Stimulated activated naive B cell treated with anti-CD40 and anti-IgM and Interleukin-4, amounts not matched to agents 10 μg/mL and 1 μg/mL and 100 μg/mL, for 72 hours (primary cell): Measurements from ENCODE around the gene ASCC3.

Experiments used
- ATAC-seq, 2 donors: fragments of 150-1000 bp; cut with Tn5 transposase; replicated peaks; 2 replicates each; pipeline ENCODE4 v1.10.0; 2021; ENCODE audit warnings: moderate library complexity in 1 of 2
- DNase-seq: peaks from one replicate; pipeline ENCODE4 v3.0.0; 2021
- H3K27ac Mint-ChIP-seq: one replicate; pipeline ENCODE4 v1.8.0; 2022; ENCODE audit warnings: mild to moderate bottlenecking, mixed read lengths
- H3K27me3 Mint-ChIP-seq, 2 donors: one replicate each; pipeline ENCODE4 v1.8.0; 2022; ENCODE audit warnings: mixed read lengths in 2 of 2
- H3K36me3 Mint-ChIP-seq, 2 donors: one replicate each; pipeline ENCODE4 v1.8.0; 2022; ENCODE audit warnings: mixed read lengths in 2 of 2, mild to moderate bottlenecking in 1 of 2
- H3K4me1 Mint-ChIP-seq, 2 donors: one replicate each; pipeline ENCODE4 v1.8.0; 2022; ENCODE audit warnings: mixed read lengths in 2 of 2, mild to moderate bottlenecking in 1 of 2
- H3K4me3 Mint-ChIP-seq, 2 donors: one replicate each; pipeline ENCODE4 v1.8.0; 2022; ENCODE audit warnings: mild to moderate bottlenecking in 2 of 2, mixed read lengths in 2 of 2, moderate library complexity in 1 of 2
- H3K9me3 Mint-ChIP-seq, 2 donors: one replicate each; pipeline ENCODE4 v1.8.0; 2022; ENCODE audit warnings: mixed read lengths in 2 of 2, mild to moderate bottlenecking in 1 of 2

The ASCC3 gene, protein sequence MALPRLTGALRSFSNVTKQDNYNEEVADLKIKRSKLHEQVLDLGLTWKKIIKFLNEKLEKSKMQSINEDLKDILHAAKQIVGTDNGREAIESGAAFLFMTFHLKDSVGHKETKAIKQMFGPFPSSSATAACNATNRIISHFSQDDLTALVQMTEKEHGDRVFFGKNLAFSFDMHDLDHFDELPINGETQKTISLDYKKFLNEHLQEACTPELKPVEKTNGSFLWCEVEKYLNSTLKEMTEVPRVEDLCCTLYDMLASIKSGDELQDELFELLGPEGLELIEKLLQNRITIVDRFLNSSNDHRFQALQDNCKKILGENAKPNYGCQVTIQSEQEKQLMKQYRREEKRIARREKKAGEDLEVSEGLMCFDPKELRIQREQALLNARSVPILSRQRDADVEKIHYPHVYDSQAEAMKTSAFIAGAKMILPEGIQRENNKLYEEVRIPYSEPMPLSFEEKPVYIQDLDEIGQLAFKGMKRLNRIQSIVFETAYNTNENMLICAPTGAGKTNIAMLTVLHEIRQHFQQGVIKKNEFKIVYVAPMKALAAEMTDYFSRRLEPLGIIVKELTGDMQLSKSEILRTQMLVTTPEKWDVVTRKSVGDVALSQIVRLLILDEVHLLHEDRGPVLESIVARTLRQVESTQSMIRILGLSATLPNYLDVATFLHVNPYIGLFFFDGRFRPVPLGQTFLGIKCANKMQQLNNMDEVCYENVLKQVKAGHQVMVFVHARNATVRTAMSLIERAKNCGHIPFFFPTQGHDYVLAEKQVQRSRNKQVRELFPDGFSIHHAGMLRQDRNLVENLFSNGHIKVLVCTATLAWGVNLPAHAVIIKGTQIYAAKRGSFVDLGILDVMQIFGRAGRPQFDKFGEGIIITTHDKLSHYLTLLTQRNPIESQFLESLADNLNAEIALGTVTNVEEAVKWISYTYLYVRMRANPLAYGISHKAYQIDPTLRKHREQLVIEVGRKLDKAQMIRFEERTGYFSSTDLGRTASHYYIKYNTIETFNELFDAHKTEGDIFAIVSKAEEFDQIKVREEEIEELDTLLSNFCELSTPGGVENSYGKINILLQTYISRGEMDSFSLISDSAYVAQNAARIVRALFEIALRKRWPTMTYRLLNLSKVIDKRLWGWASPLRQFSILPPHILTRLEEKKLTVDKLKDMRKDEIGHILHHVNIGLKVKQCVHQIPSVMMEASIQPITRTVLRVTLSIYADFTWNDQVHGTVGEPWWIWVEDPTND (N-terminal part only)

DNA sequence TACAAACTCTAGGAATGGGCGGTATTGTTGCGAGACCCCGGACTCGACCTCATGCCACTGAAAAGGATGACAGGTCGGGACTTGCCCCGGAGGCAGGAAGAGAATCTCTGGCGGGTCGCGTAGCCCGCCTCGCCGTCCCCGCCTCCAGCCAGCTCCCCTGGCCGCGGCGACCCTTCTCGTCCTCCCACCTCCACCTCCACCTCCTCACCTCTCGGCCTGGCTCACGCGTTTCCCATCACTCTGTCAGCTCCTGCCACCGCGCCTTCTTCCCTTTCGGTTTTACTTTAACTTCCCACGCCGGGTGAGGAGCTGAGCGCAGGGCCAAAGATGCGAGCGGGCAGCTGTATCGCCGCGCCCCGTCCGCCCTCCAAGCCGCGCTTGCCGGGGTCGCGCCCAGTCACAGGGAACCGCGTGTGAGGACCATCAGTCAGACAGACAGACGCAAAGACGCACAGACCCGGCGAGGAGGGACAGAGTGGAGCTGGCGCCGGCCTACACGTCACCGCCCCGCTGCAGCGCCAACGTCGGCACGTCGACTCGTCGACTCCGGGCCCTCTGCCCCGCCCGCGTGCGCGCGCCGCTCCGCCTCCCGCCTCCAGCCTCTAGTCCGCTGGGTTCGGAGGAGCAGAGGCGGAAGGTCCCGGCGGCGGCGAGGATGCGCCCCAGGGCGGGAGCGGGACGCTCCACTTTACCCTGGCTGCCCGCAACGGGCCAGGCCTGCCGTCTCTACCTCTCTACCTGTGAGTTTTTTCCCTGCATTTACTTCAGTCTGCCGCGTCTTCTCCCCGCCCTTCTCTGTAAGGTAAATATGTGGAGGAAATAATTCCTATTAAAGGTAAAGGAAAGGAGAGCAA is at the start of gene ASCC3:
TSS of gene ASCC3 (minus strand) at position 477 of the 854 bp plus-strand sequence. CDS start 13,332 bp downstream, outside the sequence.
- Mint-ChIP-seq H3K4me3 (peak within 1 kb of the TSS; percentile 100), H3K36me3 (peaks cover 2 to 5% of the 10 kb centered on the region in 2 donors), H3K4me1 (peaks cover 19 to 34% of the 10 kb centered on the region in 2 donors), H3K27me3 (no peaks in the 10 kb centered on the region), H3K9me3 (no peaks in the 10 kb centered on the region), H3K27ac (peak within 1 kb of the TSS; percentile 100)
- peak; percentile 96 to 98 for ATAC-seq
- DNase-seq: peak; percentile 89

DNA sequence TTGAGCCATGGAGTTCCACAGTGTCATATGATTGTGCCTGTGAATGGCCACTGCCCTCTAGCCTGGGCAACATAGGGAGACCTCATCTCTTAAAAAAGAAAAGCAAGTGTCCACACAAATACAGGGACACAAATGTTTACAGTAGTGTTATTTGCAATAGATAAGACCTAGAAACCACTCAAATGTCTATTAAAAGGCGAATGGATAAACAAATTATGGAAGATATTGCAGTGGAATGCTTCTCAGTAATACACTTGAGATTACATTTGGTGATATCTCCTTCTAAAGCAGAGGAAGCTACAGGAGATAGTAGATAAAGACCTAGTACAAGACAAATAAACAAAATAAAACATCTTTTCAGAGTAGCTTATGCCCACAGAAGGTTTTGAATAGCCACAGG is 44.6 kb upstream of the ASCC3 start:
- ATAC-seq (no peak), DNase-seq (no peak)
- H3K4me1 Mint-ChIP-seq: no peaks in the 10 kb centered on the region

DNA sequence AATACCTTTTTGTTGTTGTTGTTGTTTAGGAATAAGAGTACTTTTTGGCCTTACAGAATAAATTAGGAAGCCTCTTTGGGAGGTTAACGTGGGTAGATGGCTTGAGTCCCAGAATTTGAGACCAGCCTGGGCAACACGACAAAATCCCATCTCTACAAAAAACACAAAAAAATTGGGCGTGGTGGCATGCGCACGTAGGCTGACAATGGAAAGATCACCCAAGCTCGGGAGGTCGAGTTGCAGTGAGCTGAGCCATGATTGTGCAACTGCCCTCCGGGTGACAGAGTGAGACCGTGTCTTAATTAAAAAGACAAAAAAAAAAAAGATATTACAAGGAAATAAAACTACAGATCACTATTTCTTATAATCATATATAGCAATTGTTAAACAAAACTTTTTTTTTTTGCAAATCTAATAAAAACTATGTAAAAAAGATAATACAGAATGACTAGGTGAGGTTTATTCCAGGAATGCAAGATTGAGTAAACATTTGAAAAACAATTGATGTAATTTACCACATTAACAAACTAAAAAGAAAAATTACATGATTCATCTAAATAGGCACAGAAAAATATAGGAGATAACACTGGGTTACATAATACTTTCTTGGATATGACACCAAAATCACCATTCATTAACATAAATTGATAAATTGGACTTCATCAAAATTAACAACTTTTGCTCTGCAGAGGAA is 43.6 kb upstream of the ASCC3 start:
- no peaks in the 10 kb centered on the region for H3K9me3 Mint-ChIP-seq
- no peak overlapping the region for H3K27ac Mint-ChIP-seq
- no peaks in the 10 kb centered on the region for H3K27me3 Mint-ChIP-seq
- H3K4me1 Mint-ChIP-seq: no peaks in the 10 kb centered on the region
- ATAC-seq: no peak
- H3K36me3 Mint-ChIP-seq: no peaks in the 10 kb centered on the region
- DNase-seq: no peak
- no peak overlapping the region for H3K4me3 Mint-ChIP-seq

More for the DNA sequence above, 44.6 kb upstream of the ASCC3 start:
- no peak overlapping the region for H3K4me3 Mint-ChIP-seq
- no peaks in the 10 kb centered on the region for H3K27me3 Mint-ChIP-seq
- H3K9me3 Mint-ChIP-seq: no peaks in the 10 kb centered on the region
- no peak overlapping the region for H3K27ac Mint-ChIP-seq
- no peaks in the 10 kb centered on the region for H3K36me3 Mint-ChIP-seq

DNA sequence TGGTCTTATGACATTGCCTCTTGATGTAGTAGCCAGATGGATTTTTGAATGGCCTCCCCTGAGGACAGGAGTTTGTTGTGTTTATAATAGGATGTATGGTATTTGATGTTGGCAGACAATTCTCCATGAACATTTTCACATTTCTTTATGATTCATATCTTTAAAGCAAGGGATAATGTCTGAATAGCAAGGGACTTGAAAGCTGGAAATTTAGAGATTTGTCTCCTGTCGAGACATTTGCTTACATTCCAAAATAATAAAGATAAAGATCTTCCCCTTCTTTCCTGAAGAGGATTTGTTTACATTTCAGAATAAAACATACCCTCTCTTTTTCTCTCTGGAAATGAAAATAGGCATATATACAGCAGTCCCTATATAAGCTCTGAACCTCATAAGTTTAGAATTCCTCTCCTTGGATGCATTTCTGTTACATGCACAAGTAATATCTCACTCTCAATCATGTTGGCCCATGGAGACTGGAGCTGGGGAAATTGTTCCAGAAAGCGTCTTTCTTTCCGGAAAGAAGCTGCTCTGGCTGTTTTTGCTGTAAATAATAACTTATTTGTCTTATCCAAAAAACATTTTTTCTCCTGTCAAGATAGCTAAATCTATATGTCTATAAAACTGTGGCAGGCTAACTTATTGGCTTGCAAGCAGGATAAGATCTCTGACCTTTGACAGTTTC is 42.5 kb upstream of the ASCC3 start:
- no peaks in the 10 kb centered on the region for H3K27me3 Mint-ChIP-seq
- no peak overlapping the region for H3K27ac Mint-ChIP-seq
- no peaks in the 10 kb centered on the region for H3K36me3 Mint-ChIP-seq
- H3K4me3 Mint-ChIP-seq: no peak overlapping the region
- H3K4me1 Mint-ChIP-seq: no peaks in the 10 kb centered on the region
- no peak for DNase-seq
- no peak for ATAC-seq
- no peaks in the 10 kb centered on the region for H3K9me3 Mint-ChIP-seq

DNA sequence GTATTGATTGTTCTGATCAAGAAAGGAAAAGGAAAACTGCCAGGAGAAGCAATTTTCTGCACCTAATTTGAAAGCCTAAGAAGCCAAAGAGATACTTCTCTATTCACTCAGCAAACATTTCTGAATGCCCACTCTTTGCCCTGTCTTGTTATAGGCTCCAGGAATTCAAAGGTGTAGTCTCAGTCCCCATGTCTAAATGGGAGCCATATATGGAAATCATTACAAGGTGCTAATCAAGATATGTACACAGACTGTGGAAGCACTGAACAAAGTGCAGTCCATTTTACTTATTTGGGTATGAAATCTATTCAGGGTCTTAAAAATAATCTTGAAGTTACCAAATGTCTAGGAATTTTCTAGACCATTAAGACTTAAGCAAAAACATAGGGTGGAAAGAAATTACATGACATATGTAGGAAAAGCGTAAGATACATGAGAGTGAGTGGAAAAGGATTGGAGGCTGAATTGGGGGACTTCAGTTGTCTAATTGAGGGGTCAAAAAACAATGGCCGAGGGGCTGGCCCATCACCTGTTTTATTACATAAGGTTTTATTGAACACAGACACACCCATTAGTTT is 39.0 kb upstream of the ASCC3 start:
- DNase-seq: no peak
- no peaks in the 10 kb centered on the region for H3K9me3 Mint-ChIP-seq
- ATAC-seq: no peak
- no peak overlapping the region for H3K4me3 Mint-ChIP-seq
- peaks cover 9% of the 10 kb centered on the region in 2 donors for H3K27me3 Mint-ChIP-seq
- H3K4me1 Mint-ChIP-seq: no peaks in the 10 kb centered on the region
- no peaks in the 10 kb centered on the region for H3K36me3 Mint-ChIP-seq
- H3K27ac Mint-ChIP-seq: no peak overlapping the region

DNA sequence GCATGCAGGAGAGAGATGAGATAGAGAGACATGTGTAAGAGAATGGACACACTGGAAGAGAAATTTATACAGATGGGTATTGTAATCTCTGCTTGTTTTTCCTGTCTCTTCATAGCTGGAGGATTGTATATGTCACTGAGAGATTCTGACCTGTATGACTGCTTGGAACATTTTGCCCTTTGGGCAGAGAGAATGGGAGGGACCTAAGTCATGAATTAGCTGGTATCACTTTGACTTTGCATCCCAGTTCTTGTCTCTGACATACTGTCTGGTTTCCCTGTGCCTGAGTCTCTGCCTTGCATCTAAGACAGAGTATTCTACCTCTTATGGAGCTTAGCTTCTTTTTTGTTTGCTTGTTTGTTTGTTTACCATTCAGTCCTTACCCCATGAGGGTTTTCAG is 37.0 kb upstream of the ASCC3 start:
- H3K4me3 Mint-ChIP-seq: no peak overlapping the region
- H3K27ac Mint-ChIP-seq: no peak overlapping the region
- no peaks in the 10 kb centered on the region for H3K4me1 Mint-ChIP-seq
- peak; percentile 55 to 87 for ATAC-seq
- DNase-seq: no peak
- no peaks in the 10 kb centered on the region for H3K36me3 Mint-ChIP-seq
- H3K9me3 Mint-ChIP-seq: peaks cover 0 to 1% of the 10 kb centered on the region in 2 donors
- H3K27me3 Mint-ChIP-seq: peaks cover 9 to 19% of the 10 kb centered on the region in 2 donors

DNA sequence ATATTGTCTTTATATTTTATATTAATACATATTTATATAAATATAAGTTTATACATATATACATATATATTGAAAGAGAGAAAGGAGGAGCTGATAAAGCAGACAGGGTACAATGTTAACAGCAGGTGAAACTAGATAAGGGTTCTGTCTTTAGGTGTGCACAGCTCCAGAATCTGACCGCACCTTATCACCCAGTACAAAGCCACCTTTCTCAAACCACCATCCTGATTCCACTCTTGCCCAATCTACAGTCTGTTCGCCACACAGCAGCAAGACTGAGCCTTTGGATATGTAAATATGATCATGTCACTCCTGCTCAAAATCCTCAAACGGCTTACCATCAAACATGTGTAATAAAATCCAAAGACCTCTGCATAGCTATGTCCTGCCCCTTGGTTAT is 34.7 kb upstream of the ASCC3 start:
- peaks cover 14 to 25% of the 10 kb centered on the region in 2 donors for H3K27me3 Mint-ChIP-seq
- peaks cover 0 to 1% of the 10 kb centered on the region in 2 donors for H3K9me3 Mint-ChIP-seq
- DNase-seq (no peak), ATAC-seq (no peak)
- no peaks in the 10 kb centered on the region for H3K36me3 Mint-ChIP-seq
- H3K4me1 Mint-ChIP-seq: no peaks in the 10 kb centered on the region
- H3K27ac Mint-ChIP-seq: no peak overlapping the region
- no peak overlapping the region for H3K4me3 Mint-ChIP-seq

DNA sequence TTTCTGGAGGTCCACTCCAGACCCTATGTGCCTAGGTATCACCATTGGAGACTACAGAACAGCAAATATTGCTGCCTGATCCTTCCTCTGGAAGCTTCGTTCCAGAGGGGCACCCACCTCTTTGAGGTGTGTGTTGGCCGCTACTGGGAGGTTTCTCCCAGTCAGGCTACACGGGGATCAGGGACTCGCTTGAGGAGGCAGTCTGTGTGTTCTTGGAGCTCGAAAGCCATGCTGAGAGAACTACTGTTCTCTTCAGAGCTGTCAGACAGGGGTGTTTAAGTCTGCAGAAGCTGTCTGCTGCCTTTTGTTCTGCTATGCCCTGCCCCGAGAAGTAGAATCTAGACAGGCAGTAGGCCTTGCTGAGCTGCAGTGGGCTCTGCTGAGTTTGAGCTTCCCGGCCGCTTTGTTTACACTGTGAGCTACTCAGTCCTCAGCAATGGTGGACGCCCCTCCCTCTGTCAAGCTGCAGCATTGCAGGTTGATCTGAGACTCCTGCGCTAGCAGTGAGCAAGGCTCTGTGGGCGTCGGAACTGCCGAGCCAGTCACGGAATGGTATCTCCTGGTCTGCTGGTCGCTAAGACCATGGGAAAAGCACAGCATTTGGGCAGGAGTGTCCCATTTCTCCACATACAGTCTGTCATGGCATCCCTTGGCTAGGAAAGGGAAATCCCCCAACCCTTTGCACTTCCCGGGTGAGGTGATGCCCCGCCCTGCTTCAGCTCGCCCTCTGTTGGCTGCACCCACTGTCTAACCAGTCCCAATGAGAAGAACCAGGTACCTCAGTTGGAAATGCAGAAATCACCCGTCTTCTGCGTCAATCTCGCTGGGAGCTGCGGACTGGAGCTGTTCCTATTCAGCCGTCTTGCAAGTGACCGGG is 32.5 kb upstream of the ASCC3 start:
- no peak overlapping the region for H3K27ac Mint-ChIP-seq
- no peak for DNase-seq
- H3K4me3 Mint-ChIP-seq: no peak overlapping the region
- peaks cover 14 to 25% of the 10 kb centered on the region in 2 donors for H3K27me3 Mint-ChIP-seq
- ATAC-seq: no peak
- H3K36me3 Mint-ChIP-seq: no peaks in the 10 kb centered on the region
- no peaks in the 10 kb centered on the region for H3K4me1 Mint-ChIP-seq
- H3K9me3 Mint-ChIP-seq: peaks cover 0 to 1% of the 10 kb centered on the region in 2 donors

DNA sequence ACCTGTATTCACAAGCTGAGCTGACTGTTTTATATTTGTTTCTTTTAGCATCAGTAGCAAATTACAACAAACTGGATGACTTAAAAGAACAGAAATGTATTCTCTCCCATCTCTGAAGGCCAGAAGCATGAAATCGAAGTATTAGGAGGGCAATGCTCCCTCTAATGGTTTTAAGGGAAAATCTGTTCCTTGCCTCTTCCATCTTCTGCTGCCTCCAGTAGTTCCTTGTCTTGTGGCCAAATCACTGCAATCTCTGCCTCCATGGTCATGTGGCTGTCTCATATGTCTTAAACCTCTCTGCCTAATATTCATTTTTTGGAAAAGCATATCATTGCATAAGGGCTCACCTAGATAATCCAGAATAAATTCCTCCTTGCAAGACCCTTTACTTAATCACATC is 25.2 kb upstream of the ASCC3 start:
- Mint-ChIP-seq H3K27ac (no peak overlapping the region), H3K36me3 (no peaks in the 10 kb centered on the region), H3K27me3 (peaks cover 3 to 11% of the 10 kb centered on the region in 2 donors), H3K9me3 (no peaks in the 10 kb centered on the region), H3K4me1 (no peaks in the 10 kb centered on the region), H3K4me3 (no peak overlapping the region)
- DNase-seq: no peak
- ATAC-seq: no peak

DNA sequence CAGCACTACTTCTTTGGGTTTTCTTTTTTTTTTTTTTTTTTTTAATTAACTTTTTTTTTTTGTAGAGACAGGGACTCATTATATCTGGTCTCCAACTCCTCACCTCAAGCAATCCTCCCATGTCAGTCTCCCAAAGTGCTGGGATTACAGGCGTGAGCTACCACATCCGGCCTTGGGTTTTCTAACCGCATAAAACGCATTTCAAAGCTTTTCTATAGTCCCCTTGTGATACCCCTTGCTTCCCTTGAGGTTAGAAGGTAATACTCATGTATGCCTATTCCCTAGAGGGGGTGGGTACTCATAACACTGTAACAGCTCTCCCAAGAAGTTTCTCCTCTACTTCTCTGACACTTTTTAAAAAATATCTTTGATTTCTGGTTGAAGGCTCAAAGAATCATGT is 23.9 kb upstream of the ASCC3 start:
- no peak overlapping the region for H3K4me3 Mint-ChIP-seq
- ATAC-seq: no peak
- no peak for DNase-seq
- peaks cover 0 to 8% of the 10 kb centered on the region in 2 donors for H3K27me3 Mint-ChIP-seq
- H3K9me3 Mint-ChIP-seq: no peaks in the 10 kb centered on the region
- H3K36me3 Mint-ChIP-seq: no peaks in the 10 kb centered on the region
- H3K4me1 Mint-ChIP-seq: no peaks in the 10 kb centered on the region
- H3K27ac Mint-ChIP-seq: no peak overlapping the region

DNA sequence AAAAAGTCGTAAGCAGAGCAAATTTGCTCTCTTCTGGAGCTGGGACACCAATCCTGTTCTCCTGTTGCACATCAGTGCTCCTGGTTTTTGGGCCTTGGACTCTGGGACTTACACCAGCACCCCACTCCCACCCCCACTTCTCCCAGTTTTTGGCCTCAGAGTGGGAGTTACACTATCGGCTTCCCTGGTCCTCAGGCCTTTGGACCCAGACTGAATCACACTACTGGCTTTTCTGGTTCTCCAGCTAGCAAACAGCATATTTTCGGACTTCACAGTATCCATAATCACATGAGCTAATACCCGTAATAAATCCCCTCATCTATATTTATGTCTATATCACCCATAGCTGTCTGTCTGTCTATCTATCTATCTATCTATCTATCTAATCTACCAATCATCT is 23.2 kb upstream of the ASCC3 start:
- Mint-ChIP-seq H3K4me3 (no peak overlapping the region), H3K27ac (no peak overlapping the region), H3K36me3 (no peaks in the 10 kb centered on the region), H3K4me1 (no peaks in the 10 kb centered on the region), H3K27me3 (peaks cover 0 to 8% of the 10 kb centered on the region in 2 donors), H3K9me3 (no peaks in the 10 kb centered on the region)
- DNase-seq (no peak), ATAC-seq (no peak)

DNA sequence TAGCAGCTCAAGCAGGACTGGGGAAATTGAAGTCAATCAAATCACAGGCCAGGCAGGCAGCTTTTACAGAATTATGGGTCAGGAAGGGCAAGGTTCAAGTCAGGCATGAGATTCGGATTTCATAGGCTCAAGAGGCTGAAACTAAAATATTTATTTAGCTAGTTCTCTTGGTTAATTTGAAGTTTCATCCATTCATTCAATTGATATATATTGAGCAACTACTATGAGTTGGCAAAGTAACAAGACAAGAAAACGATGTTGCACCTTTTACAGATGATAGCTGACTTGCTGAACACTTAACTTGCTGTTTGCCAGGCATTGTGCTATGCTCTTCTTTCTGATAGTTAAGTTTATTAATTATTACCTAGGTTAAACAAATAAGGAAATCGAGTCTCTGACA is 20.5 kb upstream of the ASCC3 start:
- peaks cover 0 to 2% of the 10 kb centered on the region in 2 donors for H3K9me3 Mint-ChIP-seq
- no peaks in the 10 kb centered on the region for H3K36me3 Mint-ChIP-seq
- H3K4me1 Mint-ChIP-seq: no peaks in the 10 kb centered on the region
- ATAC-seq (no peak), DNase-seq (no peak)
- H3K27ac Mint-ChIP-seq: no peak overlapping the region
- no peak overlapping the region for H3K4me3 Mint-ChIP-seq
- peaks cover 0 to 4% of the 10 kb centered on the region in 2 donors for H3K27me3 Mint-ChIP-seq
